Panc1 (cell line): Measurements from ENCODE around the gene UBAP1. TPM values are rescaled to one million over a fixed set of nuclear protein-coding genes. Genes with fewer than 3 reads are reported as not detected.

Experiments
- ATAC-seq: fragments of 200-7000 bp; cut with Tn5 transposase; 2 replicates; pipeline ENCODE4 v1.9.1; 2020; ENCODE audit warnings: mild to moderate bottlenecking, moderate library complexity
- BruUV-seq: library from RNA; stranded (reverse); fragments of 400-500 nt; replicated peaks from 2 replicates; lab custom pipeline; 2021; lab: Mats Ljungman, UMichigan
- CTCF ChIA-PET: fragments of 300-600 bp; sonication (Branson Sonifier 250); formaldehyde crosslinking; loops from one replicate; lab custom pipeline; 2022; ENCODE audit warnings: antibody characterized with exemption; lab: Charles Lee
- POLR2A ChIA-PET: fragments of 300-600 bp; sonication (Branson Sonifier 250); formaldehyde crosslinking; loops from one replicate; lab custom pipeline; 2022; ENCODE audit warnings: antibody characterized with exemption; lab: Charles Lee
- DNase-seq: peaks from one replicate; pipeline ENCODE4 v3.0.0-alpha.2; 2010; ENCODE audit warnings: low read depth, low spot score
- H3K27ac ChIP-seq: 2 replicates; pipeline ENCODE4 v1.5.1; 2011; ENCODE audit warnings: mild to moderate bottlenecking, low read length, inconsistent platforms
- H3K27me3 ChIP-seq: fragments of 200-500 bp; sonication (Bioruptor generic); 2 replicates; pipeline ENCODE4 v1.6.0; 2014; ENCODE audit warnings: low read length, inconsistent platforms; ENCODE audit not compliant: control insufficient read depth, insufficient read depth
- H3K36me3 ChIP-seq: fragments of 200-500 bp; sonication (Bioruptor generic); 2 replicates; pipeline ENCODE4 v1.5.1; 2014; ENCODE audit warnings: inconsistent platforms, mild to moderate bottlenecking, low read length, moderate library complexity; ENCODE audit not compliant: control insufficient read depth, insufficient read depth
- H3K4me1 ChIP-seq: 2 replicates; pipeline ENCODE4 v1.5.1; 2011; ENCODE audit warnings: inconsistent platforms, mild to moderate bottlenecking, low read length, moderate library complexity; ENCODE audit not compliant: control insufficient read depth, insufficient read depth
- H3K4me3 ChIP-seq, 2 experiments: 2 replicates each; pipeline ENCODE4 v1.5.1; 2011 to 2012; ENCODE audit warnings: low read depth in 2 of 2, low read length in 2 of 2, mild to moderate bottlenecking in 2 of 2, inconsistent platforms in 1 of 2, moderate library complexity in 1 of 2
- H3K9me3 ChIP-seq: fragments of 200-500 bp; sonication (Bioruptor generic); 2 replicates; pipeline ENCODE4 v1.5.1; 2014; ENCODE audit warnings: low read depth, mild to moderate bottlenecking, inconsistent platforms, low read length, moderate library complexity; ENCODE audit not compliant: control insufficient read depth, insufficient read depth
- POLR2AphosphoS5 ChIP-seq: IDR thresholded peaks from 2 replicates; pipeline ENCODE4 v1.6.1; 2012; ENCODE audit warnings: mild to moderate bottlenecking, low read depth, low read length, moderate library complexity
- SIN3A ChIP-seq: IDR thresholded peaks from 2 replicates; pipeline ENCODE4 v1.6.1; 2012; ENCODE audit warnings: low read depth, mild to moderate bottlenecking, low read length, moderate library complexity, borderline replicate concordance; ENCODE audit not compliant: insufficient read depth
- TCF7L2 ChIP-seq: IDR thresholded peaks from 2 replicates; pipeline ENCODE4 v1.6.1; 2011; ENCODE audit warnings: mild to moderate bottlenecking, low read depth, low read length, inconsistent platforms
- in situ Hi-C: cut with HindIII; loops from 2 replicates; pipeline ENCODE4 v1.10.0; 2016; ENCODE audit warnings: low sequenced_read_pairs, low pct_unique_long_range_greater_than_20kb
- intact Hi-C: fragments of 100-400 bp; cut with micrococcal nuclease; formaldehyde crosslinking; loops from one replicate; pipeline ENCODE4 v1.10.0; 2022; ENCODE audit not compliant: unreplicated experiment
- total RNA-seq: library from RNA; stranded (reverse); gene quantifications from one replicate; pipeline ENCODE4 v1.2.1, GENCODE V29; 2021; ENCODE audit not compliant: unreplicated experiment
- TF ChIP-seq, protein P1 (sequence below): fragments of 450-650 bp; IDR thresholded peaks from 2 replicates; pipeline ENCODE4 v1.5.1; 2017; ENCODE audit warnings: mild to moderate bottlenecking
- TF ChIP-seq, protein P2 (sequence below), 2 experiments: IDR thresholded peaks; 2 replicates each; pipeline ENCODE4 v1.6.1; 2011 to 2012; ENCODE audit warnings: low read depth in 2 of 2, control low read depth in 1 of 2, low read length in 1 of 2, mild to moderate bottlenecking in 1 of 2, moderate library complexity in 1 of 2; ENCODE audit not compliant: insufficient read depth in 1 of 2

The UBAP1 gene
- total RNA-seq, 1 experiment from 2014 or later: 55.3 TPM

DNA sequence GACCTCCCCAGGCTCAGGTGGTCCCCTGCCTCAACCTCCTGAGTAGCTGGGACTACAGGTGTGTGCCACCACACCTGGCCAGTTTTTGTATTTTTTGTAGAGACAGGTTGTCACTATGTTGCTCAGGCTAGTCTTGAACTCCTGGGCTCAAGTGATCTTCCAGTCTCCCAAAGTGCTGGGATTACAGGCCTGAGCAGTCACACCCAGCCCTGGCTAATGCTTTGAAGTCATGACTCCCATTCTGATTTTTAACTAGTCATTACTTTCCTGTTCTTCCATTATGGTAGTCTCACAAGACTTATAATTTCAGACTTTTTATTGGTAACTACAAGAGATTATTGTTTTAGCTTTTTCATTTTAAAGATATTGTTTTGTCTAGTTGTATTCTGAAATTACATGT, 26.3 kb downstream of the UBAP1 start:
- CTCF ChIA-PET: interaction anchor here (0.6 kb wide), 1 partner anchor 17 kb away, joined by 4 read pairs; no protein-coding TSS in a partner anchor
- no peak for ATAC-seq
- in situ Hi-C loops: no loop called here

DNA sequence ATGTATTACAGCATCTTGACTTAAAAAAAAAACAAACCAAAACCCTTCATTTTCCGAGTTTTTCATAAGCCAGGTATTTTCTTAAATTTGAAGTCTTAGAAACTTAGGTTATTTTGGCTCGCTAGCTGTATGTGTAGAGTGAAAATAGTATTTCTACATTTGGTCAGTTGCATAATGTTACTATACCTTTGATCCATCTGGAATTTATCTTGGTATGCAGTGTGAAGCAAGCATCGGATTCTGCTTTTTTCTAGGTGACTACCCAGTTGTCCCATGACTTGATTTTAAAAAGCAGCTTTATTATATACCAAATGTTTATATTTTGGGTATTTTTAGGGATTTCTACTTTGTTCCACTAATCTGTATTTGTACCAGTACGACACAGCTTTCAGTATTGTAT, 27.7 kb downstream of the UBAP1 start:
- no peak for ATAC-seq
- H3K4me3 ChIP-seq: no peak overlapping the region
- in situ Hi-C loops (no loop called here), intact Hi-C loops (no loop called here)
- BruUV-seq: no TSS peak
- TF ChIP-seq SIN3A (no peak), POLR2AphosphoS5 (no peak), TCF7L2 (no peak)
- TF ChIP-seq, protein P1, sequence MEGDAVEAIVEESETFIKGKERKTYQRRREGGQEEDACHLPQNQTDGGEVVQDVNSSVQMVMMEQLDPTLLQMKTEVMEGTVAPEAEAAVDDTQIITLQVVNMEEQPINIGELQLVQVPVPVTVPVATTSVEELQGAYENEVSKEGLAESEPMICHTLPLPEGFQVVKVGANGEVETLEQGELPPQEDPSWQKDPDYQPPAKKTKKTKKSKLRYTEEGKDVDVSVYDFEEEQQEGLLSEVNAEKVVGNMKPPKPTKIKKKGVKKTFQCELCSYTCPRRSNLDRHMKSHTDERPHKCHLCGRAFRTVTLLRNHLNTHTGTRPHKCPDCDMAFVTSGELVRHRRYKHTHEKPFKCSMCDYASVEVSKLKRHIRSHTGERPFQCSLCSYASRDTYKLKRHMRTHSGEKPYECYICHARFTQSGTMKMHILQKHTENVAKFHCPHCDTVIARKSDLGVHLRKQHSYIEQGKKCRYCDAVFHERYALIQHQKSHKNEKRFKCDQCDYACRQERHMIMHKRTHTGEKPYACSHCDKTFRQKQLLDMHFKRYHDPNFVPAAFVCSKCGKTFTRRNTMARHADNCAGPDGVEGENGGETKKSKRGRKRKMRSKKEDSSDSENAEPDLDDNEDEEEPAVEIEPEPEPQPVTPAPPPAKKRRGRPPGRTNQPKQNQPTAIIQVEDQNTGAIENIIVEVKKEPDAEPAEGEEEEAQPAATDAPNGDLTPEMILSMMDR: no peak
- TF ChIP-seq, protein P2, sequence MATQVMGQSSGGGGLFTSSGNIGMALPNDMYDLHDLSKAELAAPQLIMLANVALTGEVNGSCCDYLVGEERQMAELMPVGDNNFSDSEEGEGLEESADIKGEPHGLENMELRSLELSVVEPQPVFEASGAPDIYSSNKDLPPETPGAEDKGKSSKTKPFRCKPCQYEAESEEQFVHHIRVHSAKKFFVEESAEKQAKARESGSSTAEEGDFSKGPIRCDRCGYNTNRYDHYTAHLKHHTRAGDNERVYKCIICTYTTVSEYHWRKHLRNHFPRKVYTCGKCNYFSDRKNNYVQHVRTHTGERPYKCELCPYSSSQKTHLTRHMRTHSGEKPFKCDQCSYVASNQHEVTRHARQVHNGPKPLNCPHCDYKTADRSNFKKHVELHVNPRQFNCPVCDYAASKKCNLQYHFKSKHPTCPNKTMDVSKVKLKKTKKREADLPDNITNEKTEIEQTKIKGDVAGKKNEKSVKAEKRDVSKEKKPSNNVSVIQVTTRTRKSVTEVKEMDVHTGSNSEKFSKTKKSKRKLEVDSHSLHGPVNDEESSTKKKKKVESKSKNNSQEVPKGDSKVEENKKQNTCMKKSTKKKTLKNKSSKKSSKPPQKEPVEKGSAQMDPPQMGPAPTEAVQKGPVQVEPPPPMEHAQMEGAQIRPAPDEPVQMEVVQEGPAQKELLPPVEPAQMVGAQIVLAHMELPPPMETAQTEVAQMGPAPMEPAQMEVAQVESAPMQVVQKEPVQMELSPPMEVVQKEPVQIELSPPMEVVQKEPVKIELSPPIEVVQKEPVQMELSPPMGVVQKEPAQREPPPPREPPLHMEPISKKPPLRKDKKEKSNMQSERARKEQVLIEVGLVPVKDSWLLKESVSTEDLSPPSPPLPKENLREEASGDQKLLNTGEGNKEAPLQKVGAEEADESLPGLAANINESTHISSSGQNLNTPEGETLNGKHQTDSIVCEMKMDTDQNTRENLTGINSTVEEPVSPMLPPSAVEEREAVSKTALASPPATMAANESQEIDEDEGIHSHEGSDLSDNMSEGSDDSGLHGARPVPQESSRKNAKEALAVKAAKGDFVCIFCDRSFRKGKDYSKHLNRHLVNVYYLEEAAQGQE (IDR thresholded peaks at IDR 0.05; ENCODE audit: insufficient read depth in 1 of 2, low read depth in 2 of 2, low read length in 1 of 2): no peak
- H3K9me3 ChIP-seq: no peaks in the 10 kb centered on the region
- H3K36me3 ChIP-seq: no peaks in the 10 kb centered on the region
- H3K4me1 ChIP-seq: no peaks in the 10 kb centered on the region
- no peaks in the 10 kb centered on the region for H3K27me3 ChIP-seq
- CTCF ChIA-PET: interaction anchor here (0.6 to 0.7 kb wide), 2 partner anchors 17 to 47 kb away, joined by 3 to 7 read pairs; no protein-coding TSS in a partner anchor
- DNase-seq: no peak
- POLR2A ChIA-PET: interaction anchor here (0.7 kb wide), 1 partner anchor 23 kb away, joined by 8 read pairs; no protein-coding TSS in a partner anchor
- H3K27ac ChIP-seq: no peak overlapping the region

More for the DNA sequence above, 26.3 kb downstream of the UBAP1 start:
- Histone ChIP-seq H3K4me3 (no peak overlapping the region), H3K27me3 (no peaks in the 10 kb centered on the region), H3K4me1 (no peaks in the 10 kb centered on the region), H3K36me3 (no peaks in the 10 kb centered on the region), H3K9me3 (no peaks in the 10 kb centered on the region), H3K27ac (no peak overlapping the region)
- DNase-seq: no peak
- intact Hi-C loops: no loop called here
- POLR2A ChIA-PET: interaction anchor here (0.5 kb wide), 1 partner anchor 25 kb away, joined by 4 read pairs; no protein-coding TSS in a partner anchor
- TF ChIP-seq, protein P2 (IDR thresholded peaks at IDR 0.05; ENCODE audit: insufficient read depth in 1 of 2, low read depth in 2 of 2, low read length in 1 of 2): no peak
- TF ChIP-seq TCF7L2 (no peak), POLR2AphosphoS5 (no peak), SIN3A (no peak)
- TF ChIP-seq, protein P1: no peak
- no TSS peak for BruUV-seq
